ENCODE data around the gene ABHD15. TPM values are rescaled to one million over a fixed set of nuclear protein-coding genes. Genes with fewer than 3 reads are reported as not detected.
"Not testable (repeated sequence)": the region's sequence is repeated elsewhere in the genome, so short reads cannot be mapped to it uniquely, and the experiment has no call there.

The ABHD15 gene
- total and polyA plus RNA-seq, 2 experiments from 2014 or later, result 2.4 to 10.1 TPM

- no peaks in the 10 kb centered on the region for H3K9me2 ChIP-seq (ENCODE audit: insufficient read depth)
- in situ Hi-C loops (cut with MboI), result loop anchor here (25.0 kb wide), 1 partner anchor 98 kb away; no protein-coding TSS in a partner anchor
Observed at GRCh38 chr17:29560316-29560715, 6.5 kb downstream of the ABHD15 start.

DNA sequence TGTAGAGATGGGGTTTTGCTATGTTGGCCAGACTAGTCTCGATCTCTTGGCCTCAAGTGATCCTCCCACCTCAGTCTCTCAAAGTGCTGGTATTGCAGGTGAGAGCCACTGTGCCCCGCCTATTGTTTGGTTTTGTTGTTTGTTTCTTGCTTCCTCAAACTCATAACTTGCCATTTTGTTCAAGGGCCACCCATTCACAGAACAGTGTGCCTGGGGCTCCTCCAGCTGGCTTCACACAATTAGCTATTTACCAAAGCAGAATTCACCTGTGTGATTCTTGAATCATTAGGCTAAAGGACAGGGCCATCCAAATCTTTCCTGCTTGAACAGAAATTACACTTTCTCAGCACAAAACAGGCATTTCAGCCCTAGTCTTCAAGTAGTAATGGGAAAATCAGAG, 7.2 kb downstream of the ABHD15 start:
- 98 to 100% methylated on average over 2 of the region's 2 CpGs for WGBS, 2 experiments (ENCODE audit: low coverage in 1 of 2, low lambda C conversion rate in 2 of 2, missing lambda C conversion rate in 2 of 2)
- Histone ChIP-seq H2AFZ (no peak overlapping the region), H3K4me3 (no peak overlapping the region), H3K36me3 (ENCODE audit: low read depth) (no peaks in the 10 kb centered on the region), H3K9ac (no peak overlapping the region), H3K4me2 (ENCODE audit: unreplicated experiment) (no peak overlapping the region), H4K20me1 (ENCODE audit: insufficient read depth) (no peaks in the 10 kb centered on the region), H3F3A (ENCODE audit: insufficient read depth) (peaks cover 15% of the 10 kb centered on the region), H3K9me2 (ENCODE audit: insufficient read depth) (no peaks in the 10 kb centered on the region), H3K27me3 (replicated peaks; ENCODE audit: insufficient read depth) (no peaks in the 10 kb centered on the region), H3K27ac (no peak overlapping the region), H3K79me2 (ENCODE audit: insufficient read depth) (no peaks in the 10 kb centered on the region), H3K4me1 (ENCODE audit: insufficient read depth) (peaks cover 12% of the 10 kb centered on the region; the same call in 1 of the 2 replicates), H3K9me3 (ENCODE audit: low read depth) (no peaks in the 10 kb centered on the region)
- no peak for DNase-seq
- TF ChIP-seq EZH2phosphoT487 (IDR thresholded peaks at IDR 0.05; ENCODE audit: insufficient read depth, low read depth), result no peak
- no peak for TF ChIP-seq EZH2 (IDR thresholded peaks at IDR 0.05; ENCODE audit: insufficient read depth, poor library complexity, severe bottlenecking)
- in situ Hi-C loops (cut with MboI), result loop anchor here (25.0 kb wide), 1 partner anchor 97 kb away; no protein-coding TSS in a partner anchor

More at GRCh38 chr17:29560316-29560715, 6.5 kb downstream of the ABHD15 start:
- Histone ChIP-seq H3K9ac (no peak overlapping the region), H3K27ac (no peak overlapping the region), H3K36me3 (ENCODE audit: low read depth) (no peaks in the 10 kb centered on the region), H3K4me2 (ENCODE audit: unreplicated experiment) (no peak overlapping the region), H2AFZ (no peak overlapping the region), H4K20me1 (ENCODE audit: insufficient read depth) (no peaks in the 10 kb centered on the region), H3K27me3 (replicated peaks; ENCODE audit: insufficient read depth) (no peaks in the 10 kb centered on the region), H3K79me2 (ENCODE audit: insufficient read depth) (no peaks in the 10 kb centered on the region), H3K4me1 (ENCODE audit: insufficient read depth) (peaks cover 12% of the 10 kb centered on the region; the same call in 1 of the 2 replicates), H3F3A (ENCODE audit: insufficient read depth) (peaks cover 15% of the 10 kb centered on the region), H3K9me3 (ENCODE audit: low read depth) (no peaks in the 10 kb centered on the region), H3K4me3 (no peak overlapping the region)
- no peak for DNase-seq
- TF ChIP-seq EZH2 (IDR thresholded peaks at IDR 0.05; ENCODE audit: insufficient read depth, poor library complexity, severe bottlenecking), result no peak
- no peak for TF ChIP-seq EZH2phosphoT487 (IDR thresholded peaks at IDR 0.05; ENCODE audit: insufficient read depth, low read depth)
- WGBS, 2 experiments (ENCODE audit: low coverage in 1 of 2, low lambda C conversion rate in 2 of 2, missing lambda C conversion rate in 2 of 2), result 95% methylated on average over 6 of the region's 6 CpGs

- H3K9me2 ChIP-seq (ENCODE audit: insufficient read depth); H3K4me3 ChIP-seq; H3K9me3 ChIP-seq (ENCODE audit: low read depth); H3K27me3 ChIP-seq (replicated peaks; ENCODE audit: insufficient read depth); H2AFZ ChIP-seq; H3K79me2 ChIP-seq (ENCODE audit: insufficient read depth); DNase-seq; H4K20me1 ChIP-seq (ENCODE audit: insufficient read depth); H3K36me3 ChIP-seq (ENCODE audit: low read depth); H3K4me2 ChIP-seq (ENCODE audit: unreplicated experiment); H3K9ac ChIP-seq; H3K27ac ChIP-seq: not testable (repeated sequence)
- 67 to 88% methylated on average over 4 to 5 of the region's 5 CpGs for WGBS, 2 experiments (ENCODE audit: low coverage in 1 of 2, low lambda C conversion rate in 2 of 2, missing lambda C conversion rate in 2 of 2)
- H3K4me1 ChIP-seq (ENCODE audit: insufficient read depth), result peaks cover 12% of the 10 kb centered on the region; the same call in 1 of the 2 replicates
- in situ Hi-C loops (cut with MboI), result loop anchor here (25.0 kb wide), 1 partner anchor 96 kb away; no protein-coding TSS in a partner anchor
- H3F3A ChIP-seq (ENCODE audit: insufficient read depth), result peaks cover 15% of the 10 kb centered on the region
Observed at GRCh38 chr17:29558139-29558538, 8.7 kb downstream of the ABHD15 start.

- no peak for DNase-seq
- H3K9ac ChIP-seq, result no peak overlapping the region
- H3K27me3 ChIP-seq (replicated peaks; ENCODE audit: insufficient read depth), result no peaks in the 10 kb centered on the region
- peaks cover 15% of the 10 kb centered on the region for H3F3A ChIP-seq (ENCODE audit: insufficient read depth)
- no peak overlapping the region for H2AFZ ChIP-seq
- no peaks in the 10 kb centered on the region for H3K79me2 ChIP-seq (ENCODE audit: insufficient read depth)
- no peak overlapping the region for H3K27ac ChIP-seq
- H3K9me2 ChIP-seq (ENCODE audit: insufficient read depth), result no peaks in the 10 kb centered on the region
- H3K36me3 ChIP-seq (ENCODE audit: low read depth), result no peaks in the 10 kb centered on the region
- TF ChIP-seq EZH2 (IDR thresholded peaks at IDR 0.05; ENCODE audit: insufficient read depth, poor library complexity, severe bottlenecking) (no peak), EZH2phosphoT487 (IDR thresholded peaks at IDR 0.05; ENCODE audit: insufficient read depth, low read depth) (no peak)
- H3K9me3 ChIP-seq (ENCODE audit: low read depth), result no peaks in the 10 kb centered on the region
- H3K4me2 ChIP-seq (ENCODE audit: unreplicated experiment), result no peak overlapping the region
- no peak overlapping the region for H3K4me3 ChIP-seq
- in situ Hi-C loops (cut with MboI), result loop anchor here (25.0 kb wide), 1 partner anchor 95 kb away; no protein-coding TSS in a partner anchor
- peaks cover 12% of the 10 kb centered on the region; the same call in 1 of the 2 replicates for H3K4me1 ChIP-seq (ENCODE audit: insufficient read depth)
- H4K20me1 ChIP-seq (ENCODE audit: insufficient read depth), result no peaks in the 10 kb centered on the region
Observed at GRCh38 chr17:29557739-29558116, 9.1 kb downstream of the ABHD15 start.
